H1 (cell line): ENCODE results near the gene AGR3.

Experiments used
- CREB1 ChIP-seq: IDR thresholded peaks from 2 replicates; pipeline ENCODE4 v1.6.1; 2012; ENCODE audit warnings: inconsistent platforms
- GABPA ChIP-seq: IDR thresholded peaks from 2 replicates; pipeline ENCODE4 v1.6.1; 2011; ENCODE audit warnings: mild to moderate bottlenecking, low read length, moderate library complexity, borderline replicate concordance; ENCODE audit not compliant: insufficient read depth
- HDAC2 ChIP-seq, 2 experiments: fragments of 300-600 bp in 1 of 2; sonication (generic) in 1 of 2; IDR thresholded peaks; 2 replicates each; pipeline ENCODE4 v1.6.1; 2011 to 2012; ENCODE audit warnings: low read depth in 2 of 2, low read length in 2 of 2, mild to moderate bottlenecking in 2 of 2, moderate library complexity in 2 of 2, borderline replicate concordance in 1 of 2, inconsistent platforms in 1 of 2
- NRF1 ChIP-seq: IDR thresholded peaks from 2 replicates; pipeline ENCODE4 v1.6.1; 2011; ENCODE audit warnings: mild to moderate bottlenecking, low read depth, low read length, improper control_type of control experiment
- POLR2A ChIP-seq, 2 experiments: IDR thresholded peaks; 1 replicate in 1 of 2; 2 replicates in 1 of 2; pipeline ENCODE4 v1.6.1; 2011; ENCODE audit warnings: low read depth in 2 of 2, low read length in 2 of 2, mild to moderate bottlenecking in 2 of 2; ENCODE audit errors: control extremely low read depth in 1 of 2
- POLR2AphosphoS5 ChIP-seq: IDR thresholded peaks from 2 replicates; pipeline ENCODE4 v1.6.1; 2011; ENCODE audit warnings: low read depth, low read length
- SIN3A ChIP-seq, 2 experiments: IDR thresholded peaks in 1 of 2; conservative IDR thresholded peaks in 1 of 2; 2 replicates each; pipeline ENCODE4 v1.6.1; 2011 to 2012; ENCODE audit warnings: low read length in 2 of 2, improper control_type of control experiment in 1 of 2, low read depth in 1 of 2, mild to moderate bottlenecking in 1 of 2
- SP4 ChIP-seq: IDR thresholded peaks from 2 replicates; pipeline ENCODE4 v1.6.1; 2012; ENCODE audit warnings: low read length, inconsistent platforms
- ZNF274 ChIP-seq: IDR thresholded peaks from 2 replicates; pipeline ENCODE4 v1.7.0; 2012; ENCODE audit warnings: low read length, borderline replicate concordance; ENCODE audit errors: extremely low read depth
- TF ChIP-seq, protein P1 (sequence below), 3 experiments: IDR thresholded peaks; 1 replicate in 2 of 3; 2 replicates in 1 of 3; pipeline versions ENCODE4 v1.5.1 to v1.6.1; 2011; ENCODE audit warnings: low read length in 3 of 3, mild to moderate bottlenecking in 3 of 3, inconsistent platforms in 2 of 3, low read depth in 1 of 3, moderate library complexity in 1 of 3; ENCODE audit not compliant: insufficient read depth in 1 of 3; ENCODE audit errors: control extremely low read depth in 1 of 3

GRCh38 chr7:16930946-16931345 lies 49.2 kb upstream of the AGR3 start:
- no peak for TF ChIP-seq SP4
- TF ChIP-seq, protein P1, sequence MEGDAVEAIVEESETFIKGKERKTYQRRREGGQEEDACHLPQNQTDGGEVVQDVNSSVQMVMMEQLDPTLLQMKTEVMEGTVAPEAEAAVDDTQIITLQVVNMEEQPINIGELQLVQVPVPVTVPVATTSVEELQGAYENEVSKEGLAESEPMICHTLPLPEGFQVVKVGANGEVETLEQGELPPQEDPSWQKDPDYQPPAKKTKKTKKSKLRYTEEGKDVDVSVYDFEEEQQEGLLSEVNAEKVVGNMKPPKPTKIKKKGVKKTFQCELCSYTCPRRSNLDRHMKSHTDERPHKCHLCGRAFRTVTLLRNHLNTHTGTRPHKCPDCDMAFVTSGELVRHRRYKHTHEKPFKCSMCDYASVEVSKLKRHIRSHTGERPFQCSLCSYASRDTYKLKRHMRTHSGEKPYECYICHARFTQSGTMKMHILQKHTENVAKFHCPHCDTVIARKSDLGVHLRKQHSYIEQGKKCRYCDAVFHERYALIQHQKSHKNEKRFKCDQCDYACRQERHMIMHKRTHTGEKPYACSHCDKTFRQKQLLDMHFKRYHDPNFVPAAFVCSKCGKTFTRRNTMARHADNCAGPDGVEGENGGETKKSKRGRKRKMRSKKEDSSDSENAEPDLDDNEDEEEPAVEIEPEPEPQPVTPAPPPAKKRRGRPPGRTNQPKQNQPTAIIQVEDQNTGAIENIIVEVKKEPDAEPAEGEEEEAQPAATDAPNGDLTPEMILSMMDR (IDR thresholded peaks at IDR 0.05; ENCODE audit: control extremely low read depth in 1 of 3, insufficient read depth in 1 of 3, low read depth in 1 of 3, low read length in 3 of 3), result no peak
- TF ChIP-seq HDAC2 (IDR thresholded peaks at IDR 0.05; ENCODE audit: borderline replicate concordance in 1 of 2, low read depth in 2 of 2, low read length in 2 of 2), result no peak
- TF ChIP-seq SIN3A (conservative IDR thresholded peaks at IDR 0.05 in 1 of 2, IDR thresholded peaks at IDR 0.05 in 1 of 2; ENCODE audit: low read depth in 1 of 2, low read length in 2 of 2), result no peak
- TF ChIP-seq POLR2A (IDR thresholded peaks at IDR 0.05; ENCODE audit: control extremely low read depth in 1 of 2, low read depth in 2 of 2, low read length in 2 of 2), result no peak
- no peak for TF ChIP-seq POLR2AphosphoS5
- no peak for TF ChIP-seq ZNF274
- TF ChIP-seq CREB1, result no peak
- no peak for TF ChIP-seq GABPA
- TF ChIP-seq NRF1, result no peak
